HG02763 (cell line): Measurements from ENCODE around the gene WNK1.

ENCODE experiments used
- ATAC-seq: cut with Tn5 transposase; IDR thresholded peaks from one replicate; pipeline ENCODE4 v1.9.1; 2021; ENCODE audit warnings: mild to moderate bottlenecking, moderate library complexity; ENCODE audit not compliant: unreplicated experiment

The WNK1 gene

DNA sequence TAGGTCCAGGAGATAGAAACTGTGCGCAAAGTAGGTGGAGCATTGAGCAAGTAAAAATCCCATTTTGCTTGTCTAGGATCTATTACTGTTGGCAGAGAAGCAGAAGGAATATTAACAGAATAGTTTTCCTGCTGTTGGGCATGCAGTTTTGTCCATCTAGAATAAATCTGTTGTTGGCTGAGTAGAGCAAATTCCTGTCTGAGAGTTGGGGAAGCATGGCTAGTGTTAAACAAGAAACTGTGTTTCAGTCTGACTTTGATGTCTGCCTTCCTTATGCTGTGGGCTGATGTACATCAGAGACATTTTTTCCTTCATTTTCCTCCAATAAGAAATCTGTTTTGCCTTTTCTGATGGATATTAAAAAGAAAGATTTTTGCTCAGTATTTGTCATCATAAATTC, 99.0 kb downstream of the WNK1 start:
- ATAC-seq, result no peak

DNA sequence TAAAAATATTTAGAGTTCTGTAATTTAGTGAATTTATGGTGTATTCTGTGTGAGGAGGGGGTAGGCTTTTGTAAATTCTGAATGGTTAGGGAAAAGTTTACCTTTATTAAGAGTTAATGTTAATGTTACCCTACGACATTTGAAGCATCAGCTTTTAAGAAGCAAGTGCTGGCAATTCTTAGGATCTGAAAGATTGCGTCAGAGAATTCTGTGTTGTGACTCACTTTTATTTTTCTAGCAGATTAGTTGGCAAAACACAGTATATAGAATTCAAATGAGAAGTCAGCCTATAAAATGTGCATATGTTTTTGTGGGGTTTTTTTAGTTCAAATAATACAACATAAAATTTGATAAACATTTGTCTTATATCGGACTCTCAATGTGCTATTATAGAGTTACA, 99.5 kb downstream of the WNK1 start:
- no peak for ATAC-seq

- no peak for ATAC-seq
These were observed 100.5 kb downstream of the WNK1 start for GRCh38 chr12:852864-853263.

GRCh38 chr12:857611-858010, 105.2 kb downstream of the WNK1 start:
- no peak for ATAC-seq

DNA sequence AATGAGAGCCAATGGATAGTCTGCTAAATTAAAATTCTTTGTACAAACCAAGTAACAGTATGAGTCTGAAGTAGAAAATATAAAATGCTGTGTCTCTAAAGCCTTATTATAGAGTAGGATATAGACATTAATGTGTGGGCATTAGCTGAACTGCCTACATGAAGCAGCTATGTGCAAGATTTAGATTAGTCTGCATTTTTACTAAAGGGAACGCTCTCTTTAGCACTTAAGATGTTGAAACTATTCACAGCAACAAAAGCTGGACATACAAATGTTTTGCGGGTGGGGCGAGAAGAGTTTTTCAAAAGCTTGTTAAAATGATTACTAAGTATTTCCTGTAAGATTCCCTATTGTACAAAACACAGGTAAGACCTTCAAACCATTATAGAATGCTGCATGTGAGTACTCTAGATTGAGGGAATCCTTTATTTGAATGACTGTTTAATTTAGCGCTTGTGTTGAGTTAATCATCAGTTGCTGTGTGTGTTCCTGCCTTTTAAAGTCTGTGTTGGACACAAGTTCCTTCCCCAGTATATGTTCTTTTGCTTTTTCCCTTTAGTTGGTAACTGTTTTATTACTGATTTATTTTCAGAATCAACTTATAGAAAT, 110.0 kb downstream of the WNK1 start:
- ATAC-seq, result no peak

DNA sequence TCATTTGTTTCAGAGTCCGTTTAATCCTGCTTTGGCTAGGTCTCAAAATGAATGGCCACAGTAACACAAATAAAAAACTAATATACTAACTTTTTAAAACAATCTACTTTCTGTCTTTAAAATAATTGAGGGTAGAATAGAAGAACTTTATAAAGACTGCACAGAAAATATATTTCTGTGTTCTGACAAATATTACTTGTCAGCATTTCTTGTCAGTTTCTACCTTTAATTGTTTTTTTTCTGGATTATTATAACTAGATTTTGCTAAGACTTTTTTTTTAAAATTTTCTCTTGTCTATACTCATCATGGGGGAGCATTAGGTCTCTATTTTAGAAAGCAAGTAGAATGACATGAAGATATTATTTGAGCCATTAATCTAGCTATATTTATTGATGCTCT, 110.9 kb downstream of the WNK1 start:
- no peak for ATAC-seq

DNA sequence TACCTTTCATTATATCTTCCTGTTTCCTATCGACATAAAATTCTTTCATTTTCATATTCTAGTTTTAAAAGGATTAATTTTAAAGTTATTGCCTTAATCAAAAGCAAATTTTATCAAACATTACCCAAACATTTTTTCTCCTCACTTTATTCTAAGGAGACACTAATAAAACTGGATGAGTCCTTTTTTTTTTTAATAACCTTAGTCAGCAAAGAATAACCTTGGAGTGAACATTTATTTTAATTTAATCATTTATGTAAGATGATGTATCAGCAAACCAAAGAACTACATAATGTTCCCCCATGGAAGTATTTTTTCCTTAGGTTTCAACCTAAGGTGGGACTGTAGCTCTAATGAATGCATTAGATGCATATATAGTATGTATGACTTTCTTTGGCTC, 113.2 kb downstream of the WNK1 start:
- no peak for ATAC-seq

- no peak for ATAC-seq
These were observed 115.5 kb downstream of the WNK1 start for GRCh38 chr12:867905-868304.

GRCh38 chr12:868722-869121, 116.3 kb downstream of the WNK1 start:
- no peak for ATAC-seq

DNA sequence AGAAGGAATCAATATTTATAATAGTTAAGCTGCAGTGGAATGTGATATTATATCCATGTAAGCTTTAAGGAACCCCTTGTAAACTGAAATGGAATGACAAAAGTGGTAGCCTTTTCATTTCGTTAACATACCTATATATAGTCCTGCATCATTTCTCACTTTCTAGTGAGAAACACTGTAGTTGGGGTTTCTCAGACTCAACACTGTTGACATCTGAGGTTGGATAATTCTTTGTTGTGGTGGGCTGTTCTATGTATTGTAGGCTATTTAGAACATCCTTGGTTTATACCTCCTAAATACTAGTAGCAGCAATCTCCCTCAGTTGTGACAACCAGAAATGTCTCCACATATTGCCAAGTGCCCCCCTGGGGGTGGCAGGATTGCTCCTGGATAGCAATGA, 118.0 kb downstream of the WNK1 start:
- no peak for ATAC-seq

- no peak for ATAC-seq
These were observed 121.6 kb downstream of the WNK1 start for GRCh38 chr12:873954-874353.

GRCh38 chr12:879641-880040, 127.3 kb downstream of the WNK1 start:
- no peak for ATAC-seq

GRCh38 chr12:880656-881055, 128.3 kb downstream of the WNK1 start:
- no peak for ATAC-seq

- no peak for ATAC-seq
These were observed 132.5 kb downstream of the WNK1 start for GRCh38 chr12:884746-885414.

- no peak for ATAC-seq
These were observed 133.3 kb downstream of the WNK1 start for GRCh38 chr12:885701-886100.

- no peak for ATAC-seq
These were observed 133.8 kb downstream of the WNK1 start for GRCh38 chr12:886206-886605.

GRCh38 chr12:894226-894625, 141.8 kb downstream of the WNK1 start:
- no peak for ATAC-seq

DNA sequence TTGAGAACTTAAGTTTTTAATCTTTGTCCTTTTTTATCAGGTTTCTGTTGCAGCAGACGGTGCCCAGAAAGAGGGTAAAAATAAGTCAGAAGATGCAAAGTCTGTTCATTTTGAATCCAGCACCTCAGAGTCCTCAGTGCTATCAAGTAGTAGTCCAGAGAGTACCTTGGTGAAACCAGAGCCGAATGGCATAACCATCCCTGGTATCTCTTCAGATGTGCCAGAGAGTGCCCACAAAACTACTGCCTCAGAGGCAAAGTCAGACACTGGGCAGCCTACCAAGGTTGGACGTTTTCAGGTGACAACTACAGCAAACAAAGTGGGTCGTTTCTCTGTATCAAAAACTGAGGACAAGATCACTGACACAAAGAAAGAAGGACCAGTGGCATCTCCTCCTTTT, 143.7 kb downstream of the WNK1 start:
- ATAC-seq, result no peak

- ATAC-seq, result no peak
These were observed 145.0 kb downstream of the WNK1 start for GRCh38 chr12:897386-897785.

DNA sequence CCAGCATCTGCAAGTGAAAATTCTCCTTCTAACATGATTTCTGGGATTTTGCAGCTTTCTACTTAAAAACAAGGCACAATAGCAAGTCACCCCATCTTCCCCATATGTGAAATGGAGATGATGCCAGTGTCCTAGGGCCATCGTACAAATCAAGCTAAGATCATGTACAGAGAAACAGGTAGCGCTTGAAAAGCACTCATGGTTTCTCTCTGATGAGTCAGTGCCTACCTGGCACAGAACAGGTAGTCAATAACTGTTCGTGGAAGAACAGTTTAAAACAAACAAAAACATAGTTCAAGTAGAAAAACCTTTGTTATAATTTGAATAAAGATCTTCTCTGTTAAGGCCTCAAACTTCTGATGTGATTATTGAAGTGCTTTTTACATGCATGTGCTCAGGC, 150.2 kb downstream of the WNK1 start:
- ATAC-seq, result no peak

GRCh38 chr12:903055-903454, 150.7 kb downstream of the WNK1 start:
- no peak for ATAC-seq

DNA sequence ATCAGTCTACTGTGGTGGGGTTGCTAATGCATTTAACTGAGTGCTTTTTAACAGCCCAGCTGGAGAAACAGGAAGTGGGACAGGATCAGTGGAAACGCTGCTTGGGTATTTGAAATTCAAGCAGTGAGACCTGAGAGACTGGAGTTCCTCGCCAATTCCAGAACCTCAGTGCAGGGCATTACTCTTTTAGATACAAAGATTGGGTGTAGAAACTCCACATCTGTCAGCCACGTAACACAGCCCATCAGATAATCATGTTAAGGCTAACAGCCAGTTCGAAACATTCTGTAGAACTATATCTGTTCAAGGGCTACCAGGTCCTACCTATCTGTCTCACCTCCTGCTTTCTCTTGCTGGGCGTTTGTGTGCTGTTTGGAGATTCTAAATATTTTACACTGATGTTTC, 151.6 kb downstream of the WNK1 start:
- ATAC-seq, result no peak
